ENCODE results near the gene JARID2.

Gene JARID2

DNA sequence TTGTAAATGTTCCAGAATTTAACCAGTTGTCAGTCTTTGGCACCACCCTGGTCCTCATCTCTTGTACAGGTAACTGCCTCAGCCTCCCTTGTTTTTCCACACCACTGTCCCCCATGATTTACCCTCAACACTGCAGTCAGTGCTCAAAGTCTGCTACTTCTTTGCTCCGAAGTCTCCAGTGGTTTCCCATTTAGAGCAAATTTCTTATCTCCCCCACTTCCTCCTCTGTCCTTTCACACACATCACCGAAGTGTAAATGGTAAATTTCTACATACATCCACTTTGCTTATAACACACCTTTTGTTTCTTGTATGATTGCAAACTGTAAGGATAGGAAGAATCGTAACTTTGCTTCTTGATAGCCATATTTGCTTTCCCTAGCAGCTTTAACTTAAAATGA lies 115.3 kb downstream of the JARID2 start:
- no peak for DNase-seq

GRCh38 chr6:15362274-15363160 lies 116.6 kb downstream of the JARID2 start:
- peak in 1 of 2 experiments; percentile 10 for DNase-seq

DNA sequence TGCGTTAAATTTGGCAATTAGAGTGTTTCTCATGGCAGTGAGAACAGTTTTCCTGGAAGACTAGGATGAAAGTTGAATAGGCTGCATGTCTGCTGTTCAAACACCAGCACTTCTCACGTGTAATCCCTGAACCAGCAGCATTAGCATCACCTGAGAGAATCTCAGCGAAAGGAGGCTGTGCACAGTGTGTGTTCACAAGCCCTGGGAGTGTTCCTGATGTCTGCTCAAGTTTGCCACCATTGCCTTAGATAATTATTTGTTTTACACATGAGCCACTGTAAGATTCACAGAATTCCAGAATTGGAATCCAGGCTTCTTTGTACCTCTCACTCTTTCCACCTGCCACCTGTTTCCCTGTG lies 117.3 kb downstream of the JARID2 start:
- peak in 1 of 2 experiments; percentile 15 for DNase-seq

- DNase-seq: peak in 1 of 2 experiments; percentile 26
Measured at GRCh38 chr6:15363523-15364400, 117.9 kb downstream of the JARID2 start.

- no peak for DNase-seq
Measured at GRCh38 chr6:15364401-15365037, 118.7 kb downstream of the JARID2 start.

- peak; percentile 31 to 59 for DNase-seq
Measured at GRCh38 chr6:15365273-15365687, 119.4 kb downstream of the JARID2 start.

DNA sequence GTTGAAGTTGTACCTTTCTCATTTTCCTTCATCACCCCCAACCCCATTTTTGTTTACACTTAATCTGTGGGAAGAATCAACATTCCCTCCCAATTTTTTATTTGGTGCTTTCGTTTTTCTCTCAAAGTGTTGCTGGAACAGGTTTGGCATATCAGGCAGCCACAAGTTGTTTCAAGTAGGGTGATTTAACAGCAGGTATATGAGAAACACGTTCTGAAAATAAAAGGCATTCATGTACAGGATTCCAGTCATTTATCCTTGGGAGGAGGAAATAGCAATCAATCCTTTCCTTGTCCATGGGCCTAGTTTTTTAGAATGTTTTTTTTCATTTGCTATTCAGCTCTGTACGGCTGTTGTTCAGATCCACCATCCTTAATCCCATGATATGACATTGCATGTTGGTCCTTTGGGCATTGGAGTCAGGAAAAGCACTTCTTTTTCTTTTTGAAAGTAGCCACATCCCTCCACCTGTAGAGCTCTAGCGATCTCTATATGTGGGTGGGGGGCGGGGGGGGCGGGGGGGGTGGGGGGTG lies 120.2 kb downstream of the JARID2 start:
- no peak for DNase-seq

GRCh38 chr6:15366879-15367278 lies 121.0 kb downstream of the JARID2 start:
- DNase-seq: no peak

- DNase-seq: no peak
Measured at GRCh38 chr6:15368186-15368585, 122.3 kb downstream of the JARID2 start.

- no peak for DNase-seq
Measured at GRCh38 chr6:15368873-15369272, 123.0 kb downstream of the JARID2 start.

DNA sequence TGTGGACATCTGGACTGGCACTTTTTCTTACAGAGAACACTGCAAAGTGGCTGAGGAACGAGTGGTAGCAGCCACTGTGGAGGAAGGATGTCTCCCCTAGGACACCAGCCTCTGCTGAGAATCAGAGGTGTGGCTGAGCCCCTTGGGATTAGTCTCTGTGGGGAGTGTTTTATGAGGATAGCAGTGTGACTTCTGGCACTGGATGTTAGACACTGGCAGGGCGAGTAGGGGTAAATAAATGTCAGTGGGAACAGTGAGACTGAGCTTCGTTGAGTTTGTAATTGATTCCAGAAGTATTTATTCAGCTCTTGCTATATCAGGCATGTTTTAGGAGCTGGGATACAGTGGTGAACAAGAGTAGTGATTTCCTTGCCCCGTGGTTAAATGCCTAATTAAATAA lies 124.0 kb downstream of the JARID2 start:
- peak in 1 of 2 experiments; percentile 43 for DNase-seq

GRCh38 chr6:15370733-15371671 lies 125.1 kb downstream of the JARID2 start:
- no peak for DNase-seq

- DNase-seq: no peak
Measured at GRCh38 chr6:15372932-15373331, 127.1 kb downstream of the JARID2 start.

- DNase-seq: no peak
Measured at GRCh38 chr6:15374119-15374518, 128.2 kb downstream of the JARID2 start.

GRCh38 chr6:15375018-15375417 lies 129.1 kb downstream of the JARID2 start:
- no peak for DNase-seq

- no peak for DNase-seq
Measured at GRCh38 chr6:15375638-15376290, 129.9 kb downstream of the JARID2 start.

GRCh38 chr6:15376900-15377487 lies 131.1 kb downstream of the JARID2 start:
- DNase-seq: no peak

- no peak for DNase-seq
Measured at GRCh38 chr6:15378272-15378671, 132.4 kb downstream of the JARID2 start.

DNA sequence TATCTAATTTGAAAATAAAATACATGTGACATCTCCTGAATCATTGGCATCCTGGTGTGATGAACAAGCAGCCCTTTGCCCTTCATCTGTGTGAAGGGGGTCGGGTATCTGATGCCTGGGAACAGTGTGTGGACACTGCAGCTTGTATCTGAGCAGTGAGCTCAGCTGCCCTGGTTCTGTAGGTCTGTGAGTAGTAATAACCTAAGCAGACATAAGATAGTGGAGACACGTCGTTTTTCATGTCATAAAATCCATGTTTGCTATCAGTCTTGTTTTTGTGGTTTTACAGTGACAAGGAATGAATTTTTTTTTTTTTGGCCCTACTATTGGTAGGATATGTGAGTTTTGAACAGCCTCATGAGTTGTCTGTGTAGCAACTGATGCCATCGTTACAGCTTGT lies 133.0 kb downstream of the JARID2 start:
- DNase-seq: no peak

- DNase-seq: no peak
Measured at GRCh38 chr6:15380351-15380750, 134.5 kb downstream of the JARID2 start.

DNA sequence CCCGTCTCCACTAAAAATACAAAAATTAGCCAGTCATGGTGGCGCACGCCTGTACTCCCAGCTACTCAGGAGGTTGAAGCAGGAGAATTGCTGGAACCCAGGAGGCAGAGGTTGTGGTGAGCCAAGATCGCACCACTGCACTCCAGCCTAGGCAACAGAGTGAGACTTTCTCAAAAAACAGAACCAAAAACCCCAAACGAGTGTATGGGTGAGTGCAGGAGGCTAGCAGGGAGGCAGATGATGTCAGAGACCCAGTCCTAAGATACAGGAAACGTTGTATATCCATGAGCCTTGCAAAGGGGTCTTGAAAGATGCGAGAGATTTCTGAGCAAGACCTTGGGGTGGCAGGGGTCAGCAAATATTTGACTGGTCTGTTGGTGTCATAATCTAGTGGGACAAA lies 136.2 kb downstream of the JARID2 start:
- DNase-seq: no peak
